GM21717 (cell line): Measurements from ENCODE around the gene COL4A2.

Experiments
- ATAC-seq: cut with Tn5 transposase; IDR thresholded peaks from one replicate; pipeline ENCODE4 v1.9.1; 2021; ENCODE audit warnings: mild to moderate bottlenecking, moderate library complexity; ENCODE audit not compliant: unreplicated experiment

The COL4A2 gene

DNA sequence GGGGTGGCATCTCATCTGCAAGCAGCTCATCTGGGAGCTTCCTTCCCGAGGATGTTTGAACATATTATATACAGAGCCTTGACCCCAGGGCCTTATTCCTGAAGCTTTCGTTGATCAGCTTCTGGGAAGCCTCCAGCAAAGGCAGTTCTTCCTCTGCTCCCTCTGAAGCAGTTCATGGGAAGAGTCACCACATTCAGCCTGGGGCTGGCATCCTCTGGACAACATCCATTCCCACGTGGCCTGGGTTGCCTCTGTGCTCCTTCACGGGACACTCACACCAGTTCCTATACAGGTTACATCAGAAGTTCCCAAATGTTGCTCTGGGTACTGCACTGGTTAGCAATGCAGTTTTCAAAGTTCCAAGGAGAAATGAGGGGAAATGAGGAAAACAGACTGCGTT is 29.6 kb downstream of the COL4A2 start:
- no peak for ATAC-seq

GRCh38 chr13:110337247-110337646 is 30.2 kb downstream of the COL4A2 start:
- no peak for ATAC-seq

- ATAC-seq, result no peak
These were observed 31.5 kb downstream of the COL4A2 start for GRCh38 chr13:110338441-110339101.

DNA sequence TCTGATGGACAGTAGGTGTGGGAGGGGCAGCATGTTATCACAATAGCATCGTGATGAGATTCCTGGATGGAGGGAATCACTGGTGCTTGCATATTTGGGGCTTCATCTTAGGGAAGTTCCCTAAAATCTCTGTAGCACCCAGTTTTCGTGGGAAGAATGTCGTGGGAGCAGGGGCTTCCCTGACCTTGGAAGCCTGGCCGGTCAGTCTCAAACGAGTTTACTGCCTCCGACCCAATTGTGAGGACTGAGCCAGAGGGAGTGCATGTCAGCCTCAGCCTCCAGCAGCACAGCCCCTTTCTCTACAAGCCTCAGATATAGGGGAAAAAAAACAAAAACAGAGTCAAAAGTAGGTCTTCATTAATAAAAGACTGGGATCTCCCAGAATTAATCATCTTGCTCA is 32.2 kb downstream of the COL4A2 start:
- no peak for ATAC-seq

- ATAC-seq, result no peak
These were observed 33.0 kb downstream of the COL4A2 start for GRCh38 chr13:110339975-110340550.

GRCh38 chr13:110340812-110341444 is 33.8 kb downstream of the COL4A2 start:
- no peak for ATAC-seq

DNA sequence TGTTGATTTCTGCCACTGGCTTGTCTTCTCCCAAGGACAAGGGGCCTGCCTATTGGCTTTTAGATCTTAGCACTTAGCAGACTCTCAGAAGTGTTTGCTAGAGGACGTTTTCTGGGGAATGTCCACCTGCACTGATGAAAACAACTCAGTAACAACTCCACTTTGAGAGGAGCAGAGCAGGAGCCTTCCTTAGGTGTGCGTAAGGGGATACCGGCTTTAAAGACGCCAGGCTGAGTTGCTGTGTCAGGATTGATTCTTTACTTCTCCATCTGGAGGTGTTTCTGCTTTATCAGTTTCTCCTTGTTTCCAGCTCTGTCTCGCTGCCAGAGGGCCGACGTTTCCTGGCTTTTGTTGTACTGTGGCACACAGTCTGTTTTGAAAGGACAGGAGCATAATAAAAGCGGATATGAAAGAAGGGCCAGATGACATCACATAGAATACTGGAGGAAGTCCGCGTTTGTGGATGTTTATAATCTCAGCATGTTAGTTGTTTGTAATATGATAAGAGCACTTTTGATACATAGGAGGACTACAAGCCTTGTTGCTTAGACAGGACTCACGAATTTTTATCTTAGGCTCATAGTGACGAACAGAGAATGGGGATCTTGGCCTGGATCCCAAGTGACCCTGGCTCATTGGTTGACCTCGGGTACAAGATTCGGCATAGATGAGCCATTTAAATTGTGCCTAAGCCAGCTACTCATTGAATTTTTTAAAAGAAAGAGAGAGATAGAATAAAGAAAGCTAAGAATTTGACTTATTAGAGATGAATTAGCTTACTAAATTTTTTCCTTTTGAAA is 34.6 kb downstream of the COL4A2 start:
- no peak for ATAC-seq

DNA sequence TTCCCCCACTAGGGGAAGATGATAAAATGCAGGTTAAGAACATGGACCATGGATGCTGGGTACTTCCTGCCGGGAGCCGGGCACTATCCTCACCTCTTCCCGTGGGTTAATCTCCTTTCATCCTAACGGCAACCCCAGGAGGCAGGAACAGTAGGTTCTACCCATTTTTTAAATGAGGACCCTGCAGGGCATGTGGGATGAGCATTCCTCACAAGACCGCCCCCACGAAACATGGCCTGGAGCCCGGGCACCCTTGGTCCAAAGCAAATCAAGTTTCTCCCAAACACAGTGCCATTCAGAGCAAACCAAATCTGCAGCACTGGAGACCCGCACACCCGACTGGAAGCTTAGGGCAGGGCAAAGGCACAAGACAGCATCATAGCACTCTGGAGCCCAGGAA is 35.4 kb downstream of the COL4A2 start:
- ATAC-seq, result no peak

GRCh38 chr13:110343241-110343865 is 36.3 kb downstream of the COL4A2 start:
- ATAC-seq, result no peak

GRCh38 chr13:110344320-110344719 is 37.2 kb downstream of the COL4A2 start:
- no peak for ATAC-seq

DNA sequence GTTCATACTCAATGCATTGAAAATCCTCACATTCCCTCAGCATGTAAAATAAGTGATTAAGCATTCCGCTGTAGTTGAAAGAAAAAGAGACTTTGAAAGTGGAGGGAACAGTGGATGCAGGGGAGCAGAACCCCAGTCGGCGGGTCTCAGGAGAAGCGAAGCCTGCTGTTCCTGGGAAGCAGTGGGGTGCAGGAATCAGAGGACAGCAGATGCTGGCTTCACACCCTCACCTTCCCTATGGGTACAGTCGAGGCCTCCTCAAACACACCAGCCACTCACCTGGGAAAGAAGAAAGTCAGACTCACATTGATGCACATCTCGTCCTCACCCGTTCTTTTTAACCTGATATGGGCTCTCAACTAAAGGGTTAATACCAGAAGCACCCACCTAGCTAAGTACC is 38.2 kb downstream of the COL4A2 start:
- ATAC-seq, result no peak

DNA sequence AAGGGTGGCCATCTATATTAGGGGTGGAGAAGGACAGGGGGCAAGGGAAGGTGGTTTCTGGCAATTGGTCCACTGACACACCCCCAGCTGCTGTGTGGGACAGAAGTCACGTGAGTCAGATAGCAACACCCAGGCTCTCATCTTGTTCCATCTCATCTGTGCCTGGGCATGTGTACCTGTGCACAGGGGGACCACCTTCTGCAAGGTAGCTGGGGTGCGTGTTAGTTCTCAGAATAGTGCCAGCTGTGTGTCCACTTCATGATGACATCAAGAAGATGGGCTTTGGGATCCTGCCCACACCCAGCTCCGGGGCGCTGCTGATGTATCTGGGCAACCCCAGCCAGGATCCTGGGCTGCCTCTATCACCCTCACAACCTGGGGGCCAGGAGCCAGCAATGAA is 38.6 kb downstream of the COL4A2 start:
- ATAC-seq, result no peak

DNA sequence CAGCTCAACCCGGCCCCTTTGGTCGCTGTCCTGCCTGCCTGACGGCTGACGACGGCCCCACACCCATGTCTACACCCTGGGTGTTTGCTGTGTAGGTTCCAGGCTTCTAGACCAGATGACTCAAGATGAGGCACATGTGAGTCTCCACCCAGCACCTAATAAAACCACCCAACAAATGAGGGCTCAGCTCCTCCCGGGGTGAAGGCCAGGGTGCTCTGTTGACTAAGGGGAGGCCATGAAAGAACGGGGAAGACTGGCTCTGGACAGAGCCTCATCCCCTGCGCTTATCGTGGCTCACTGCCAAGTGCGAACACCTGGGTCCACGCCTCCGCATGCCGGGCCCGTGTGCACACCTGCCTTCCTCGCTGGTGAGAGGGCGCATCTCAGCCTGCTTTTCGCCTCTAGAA is 39.6 kb downstream of the COL4A2 start:
- no peak for ATAC-seq

DNA sequence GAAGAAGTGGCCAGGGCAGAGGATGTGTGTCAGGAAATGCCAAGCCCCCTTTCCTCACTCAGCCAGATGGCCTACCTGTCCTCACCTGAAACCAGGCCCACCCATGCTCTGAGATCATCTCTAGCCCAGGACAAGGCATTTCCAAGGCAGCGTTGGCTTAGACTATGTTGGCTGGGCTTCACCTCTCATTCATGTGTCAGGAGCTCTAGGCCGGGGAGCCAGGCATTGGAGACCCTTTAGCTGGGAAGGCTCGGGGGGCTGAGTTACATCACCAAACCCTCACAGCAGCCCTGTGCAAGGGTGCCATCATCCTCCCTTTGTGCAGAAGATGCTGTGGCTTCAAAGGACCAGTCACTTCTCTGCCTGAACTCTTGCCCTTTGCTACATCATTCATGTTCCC is 40.0 kb downstream of the COL4A2 start:
- ATAC-seq, result no peak

DNA sequence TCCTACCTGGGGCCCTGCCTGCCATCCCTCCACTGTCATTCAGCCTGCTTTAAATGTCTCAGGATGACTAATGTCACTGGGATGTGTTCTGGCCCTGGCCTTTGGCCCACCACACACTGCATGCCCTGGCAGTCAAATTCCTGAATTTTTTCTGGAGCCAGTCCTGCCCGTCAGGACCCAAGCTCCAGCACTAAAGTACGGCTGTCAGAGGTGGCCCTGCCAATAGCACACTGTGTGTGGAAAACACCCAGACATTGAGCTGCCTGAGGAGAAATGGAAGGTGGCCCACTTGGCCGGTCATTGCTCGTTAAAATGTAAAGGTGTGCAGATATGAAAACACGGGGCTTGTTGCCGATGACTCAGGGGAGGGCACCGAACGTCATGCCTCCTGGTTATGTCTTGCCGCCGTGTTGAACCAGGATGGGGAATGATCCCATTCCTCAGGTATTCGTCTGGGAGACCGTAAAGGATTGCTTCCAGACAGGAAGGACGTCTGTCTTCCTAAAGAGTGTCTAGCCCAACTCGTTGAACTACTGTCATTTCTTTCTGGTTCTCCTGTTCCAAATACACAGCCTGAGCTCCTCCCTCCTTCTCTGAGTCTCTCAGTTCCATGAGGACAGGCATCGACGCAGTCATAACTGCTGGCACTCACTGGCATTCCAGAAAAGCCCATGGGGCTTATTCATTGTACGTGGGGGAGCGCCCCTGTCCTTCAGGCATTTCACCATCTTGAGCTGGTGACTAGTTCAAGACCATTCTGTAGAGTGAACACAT is 40.6 kb downstream of the COL4A2 start:
- ATAC-seq, result no peak

- no peak for ATAC-seq
These were observed 41.4 kb downstream of the COL4A2 start for GRCh38 chr13:110348309-110349105.

- ATAC-seq, result no peak
These were observed 42.2 kb downstream of the COL4A2 start for GRCh38 chr13:110349239-110349638.

DNA sequence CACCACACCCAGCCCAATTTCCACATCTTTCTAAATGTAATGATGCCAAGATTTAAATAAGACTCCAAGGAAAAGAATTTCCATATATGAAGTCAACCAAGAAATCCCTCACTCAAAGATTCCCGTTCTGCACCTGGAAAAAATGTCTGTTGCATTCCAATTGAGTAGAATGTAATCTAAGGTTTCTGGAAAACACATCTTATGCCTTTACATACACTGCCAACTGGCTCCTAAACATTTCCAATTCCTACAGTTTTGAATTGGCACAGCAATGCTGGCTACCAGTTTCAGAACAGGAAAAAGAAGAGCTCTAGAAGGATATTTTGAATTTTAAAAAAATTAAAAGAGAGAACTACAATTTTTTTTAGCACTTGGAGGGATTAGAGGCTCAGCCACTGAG is 43.0 kb downstream of the COL4A2 start:
- no peak for ATAC-seq

GRCh38 chr13:110350509-110350908 is 43.4 kb downstream of the COL4A2 start:
- no peak for ATAC-seq
